Measurements from ENCODE around the gene ZBTB32. TPM values are rescaled to one million over a fixed set of nuclear protein-coding genes. Genes with fewer than 3 reads are reported as not detected.

ZBTB32 gene
- total RNA-seq, 1 donor from 2014 or later = 140 TPM

DNA sequence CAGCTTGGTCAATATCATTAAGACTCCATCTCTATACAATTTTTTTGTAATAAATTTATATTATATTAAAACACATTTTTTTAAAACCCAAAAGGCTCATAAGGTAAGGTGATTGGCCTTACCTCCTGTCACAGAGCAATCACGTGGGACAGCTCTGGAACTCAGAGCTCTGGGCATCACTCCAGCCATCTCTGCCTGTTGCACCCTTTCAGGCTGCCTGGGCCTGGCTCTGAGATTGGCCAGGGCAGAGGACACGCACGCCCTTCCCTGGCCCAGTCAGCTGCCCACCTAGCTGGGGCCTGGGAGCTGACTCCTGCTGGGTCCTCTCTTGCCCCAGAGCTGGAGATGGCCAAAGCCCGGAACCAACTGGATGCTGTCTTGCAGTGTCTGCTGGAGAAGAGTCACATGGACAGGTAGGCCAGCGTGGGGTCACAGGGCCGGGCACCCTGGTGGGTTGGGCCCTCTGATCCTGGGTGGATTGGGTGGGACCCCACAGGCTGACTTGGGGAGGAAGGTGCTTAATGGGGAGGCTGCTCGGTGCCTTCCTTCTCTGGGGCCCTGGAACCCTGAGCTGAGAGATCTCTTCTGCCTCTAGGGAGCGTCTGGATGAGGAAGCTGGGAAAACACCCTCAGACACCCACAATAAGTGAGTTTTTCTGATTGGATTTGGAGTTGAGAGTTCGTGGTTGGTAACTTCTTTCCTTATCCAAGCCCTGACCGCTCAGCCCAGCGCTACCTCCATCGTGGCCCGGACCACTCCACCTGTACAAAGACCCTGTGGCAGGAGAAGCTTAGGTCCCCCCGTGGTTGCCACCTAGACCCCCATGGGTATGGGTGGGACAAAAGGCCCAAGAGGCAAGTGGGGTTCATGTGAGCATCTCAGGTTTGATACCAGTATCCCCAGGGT, 47.7 kb downstream of the ZBTB32 start:
- peak; percentile 56 for DNase-seq
- no peak overlapping the region for H3K4me3 Mint-ChIP-seq
- intact Hi-C loops (cut with micrococcal nuclease) = no loop called here
- peaks cover 18% of the 10 kb centered on the region for H3K36me3 Mint-ChIP-seq (ENCODE audit: low read depth)
- H3K27ac Mint-ChIP-seq = no peak overlapping the region
- no peaks in the 10 kb centered on the region for H3K27me3 Mint-ChIP-seq
- H3K4me1 Mint-ChIP-seq = peaks cover 27% of the 10 kb centered on the region
- H3K9me3 Mint-ChIP-seq = no peaks in the 10 kb centered on the region

DNA sequence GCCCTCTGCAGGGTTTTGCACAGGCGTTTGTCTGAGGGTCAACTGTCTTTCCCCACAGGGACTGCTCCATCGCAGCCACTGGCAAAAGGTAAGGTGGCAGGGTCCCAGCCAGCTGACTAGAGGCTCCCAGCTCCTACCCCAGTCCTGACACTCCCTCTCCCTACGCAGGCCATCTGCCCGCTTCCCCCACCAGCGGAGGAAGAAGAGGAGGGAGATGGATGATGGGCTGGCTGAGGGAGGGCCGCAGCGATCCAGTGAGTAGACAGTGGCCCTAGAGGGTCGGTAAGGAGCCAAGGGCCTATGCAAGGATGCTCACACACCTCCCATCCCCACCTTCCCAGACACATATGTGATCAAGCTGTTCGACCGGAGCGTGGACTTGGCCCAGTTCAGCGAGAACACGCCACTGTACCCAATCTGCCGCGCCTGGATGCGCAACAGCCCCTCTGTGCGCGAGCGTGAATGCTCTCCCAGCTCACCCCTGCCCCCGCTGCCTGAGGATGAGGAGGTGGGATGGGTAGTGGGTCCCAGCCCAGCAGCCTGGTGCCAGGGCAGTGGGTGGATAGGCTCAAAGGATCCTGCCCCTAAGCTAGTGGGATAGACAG, 48.5 kb downstream of the ZBTB32 start:
- intact Hi-C loops (cut with micrococcal nuclease) = no loop called here
- Mint-ChIP-seq H3K4me1 (peaks cover 28% of the 10 kb centered on the region), H3K9me3 (no peaks in the 10 kb centered on the region), H3K36me3 (ENCODE audit: low read depth) (peaks cover 19% of the 10 kb centered on the region), H3K4me3 (no peak overlapping the region), H3K27me3 (peaks cover under 1% of the 10 kb centered on the region), H3K27ac (no peak overlapping the region)
- DNase-seq = no peak

DNA sequence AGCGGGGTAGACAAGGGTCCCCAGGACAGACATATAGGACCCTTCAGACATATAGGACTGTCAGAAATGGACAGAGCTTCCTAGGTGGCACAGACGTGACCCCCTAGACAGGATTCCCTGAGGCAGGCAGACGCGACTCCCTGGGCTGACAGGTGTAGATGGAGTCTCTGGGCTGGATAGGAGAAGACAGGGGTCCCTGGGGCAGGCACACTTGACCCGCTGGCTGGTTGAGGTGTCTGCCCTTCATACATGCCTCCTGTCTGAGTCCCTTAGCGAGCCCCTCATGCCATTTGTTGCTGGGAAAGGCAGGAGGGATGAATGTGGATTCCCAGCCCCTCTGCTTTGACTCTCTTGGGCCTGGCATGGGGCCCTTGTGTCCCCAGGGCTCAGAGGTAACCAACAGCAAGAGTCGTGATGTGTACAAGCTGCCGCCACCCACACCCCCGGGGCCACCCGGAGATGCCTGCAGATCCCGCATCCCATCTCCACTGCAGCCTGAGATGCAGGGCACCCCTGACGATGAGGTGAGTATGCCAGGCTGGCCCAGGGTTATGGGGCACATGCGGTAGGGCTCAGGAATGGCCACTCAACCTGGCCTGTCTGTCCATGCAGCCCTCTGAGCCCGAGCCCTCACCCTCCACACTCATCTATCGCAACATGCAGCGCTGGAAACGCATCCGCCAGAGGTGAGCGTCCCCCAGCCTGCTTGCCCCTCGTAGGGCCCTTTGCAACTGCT, 49.4 kb downstream of the ZBTB32 start:
- peaks cover 2% of the 10 kb centered on the region for H3K27me3 Mint-ChIP-seq
- no peaks in the 10 kb centered on the region for H3K9me3 Mint-ChIP-seq
- DNase-seq = no peak
- peaks cover 25% of the 10 kb centered on the region for H3K4me1 Mint-ChIP-seq
- H3K36me3 Mint-ChIP-seq (ENCODE audit: low read depth) = peaks cover 17% of the 10 kb centered on the region
- no peak overlapping the region for H3K4me3 Mint-ChIP-seq
- H3K27ac Mint-ChIP-seq = no peak overlapping the region
- intact Hi-C loops (cut with micrococcal nuclease) = no loop called here

DNA sequence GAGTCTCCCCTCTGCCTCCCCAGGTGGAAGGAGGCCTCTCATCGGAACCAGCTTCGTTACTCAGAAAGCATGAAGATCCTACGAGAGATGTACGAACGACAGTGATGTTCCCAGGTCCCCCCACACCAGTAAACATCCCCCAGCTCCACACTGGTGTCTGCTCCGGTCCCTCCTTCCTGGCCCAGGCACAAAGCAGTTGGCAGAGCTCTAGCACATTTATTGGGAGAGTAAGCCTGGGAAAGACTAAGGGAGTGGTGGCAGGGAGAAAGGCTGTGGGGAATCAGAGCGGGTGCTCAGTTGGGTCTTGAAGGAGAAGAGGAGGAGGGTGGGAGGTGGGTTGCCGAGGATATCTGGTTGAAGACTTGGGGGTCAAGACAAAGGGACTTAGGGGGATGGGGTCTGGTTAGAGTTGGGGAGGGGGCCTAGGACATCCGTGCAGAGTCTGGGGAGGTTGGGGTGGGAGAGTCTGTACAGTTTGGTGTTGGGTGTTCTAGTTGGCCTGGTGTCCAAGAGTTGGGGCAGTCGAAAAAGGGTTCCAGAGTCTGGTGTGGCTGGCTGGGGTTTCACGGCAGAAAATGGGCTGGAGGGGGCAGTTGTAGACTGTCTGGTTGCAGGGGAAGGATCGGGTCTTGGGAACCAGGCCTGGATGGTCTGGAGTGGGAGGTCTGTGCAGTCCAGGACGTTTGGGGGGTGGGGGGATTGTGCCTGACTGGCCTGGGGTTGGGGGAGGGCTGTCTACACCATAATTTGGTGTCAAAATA, 50.2 kb downstream of the ZBTB32 start:
- Mint-ChIP-seq H3K27ac (peak overlapping the region; percentile 42), H3K9me3 (no peaks in the 10 kb centered on the region), H3K27me3 (peaks cover 2% of the 10 kb centered on the region), H3K36me3 (ENCODE audit: low read depth) (peaks cover 21% of the 10 kb centered on the region), H3K4me3 (peak overlapping the region; percentile 54), H3K4me1 (peaks cover 27% of the 10 kb centered on the region)
- intact Hi-C loops (cut with micrococcal nuclease) = loop anchor here (5.0 kb wide), 2 partner anchors 62 to 148 kb away; partner anchors contain the start of genes HCST and NFKBID
- DNase-seq = no peak

DNA sequence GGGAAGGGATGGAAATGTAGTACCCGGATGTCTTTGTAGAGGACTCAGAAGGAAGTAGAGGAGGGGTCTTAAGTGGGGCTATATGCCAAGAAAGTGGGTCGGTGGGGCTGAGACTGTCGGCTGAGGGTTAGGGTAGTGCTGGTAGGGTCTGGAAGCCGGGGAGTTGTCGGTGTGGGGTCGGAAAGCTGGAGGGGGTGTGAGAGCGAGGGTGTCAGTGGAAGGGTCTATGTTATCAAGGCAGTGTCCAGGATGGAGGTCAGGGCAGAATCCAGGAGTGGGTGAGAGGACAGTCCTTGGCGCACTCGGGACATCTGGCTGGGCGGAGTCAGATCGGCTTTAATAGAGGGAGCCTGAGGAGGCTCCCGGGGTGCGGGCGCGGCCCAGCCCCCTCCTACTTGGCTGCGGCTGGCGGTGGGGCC, 50.8 kb downstream of the ZBTB32 start:
- H3K36me3 Mint-ChIP-seq (ENCODE audit: low read depth) = peaks cover 22% of the 10 kb centered on the region
- H3K27me3 Mint-ChIP-seq = peaks cover 2% of the 10 kb centered on the region
- H3K4me3 Mint-ChIP-seq = peak overlapping the region; percentile 54
- peak overlapping the region; percentile 49 for H3K27ac Mint-ChIP-seq
- intact Hi-C loops (cut with micrococcal nuclease) = loop anchor here (5.0 kb wide), 2 partner anchors 63 to 147 kb away; partner anchors contain the start of genes HCST and NFKBID
- DNase-seq = no peak
- no peaks in the 10 kb centered on the region for H3K9me3 Mint-ChIP-seq
- peaks cover 27% of the 10 kb centered on the region for H3K4me1 Mint-ChIP-seq

DNA sequence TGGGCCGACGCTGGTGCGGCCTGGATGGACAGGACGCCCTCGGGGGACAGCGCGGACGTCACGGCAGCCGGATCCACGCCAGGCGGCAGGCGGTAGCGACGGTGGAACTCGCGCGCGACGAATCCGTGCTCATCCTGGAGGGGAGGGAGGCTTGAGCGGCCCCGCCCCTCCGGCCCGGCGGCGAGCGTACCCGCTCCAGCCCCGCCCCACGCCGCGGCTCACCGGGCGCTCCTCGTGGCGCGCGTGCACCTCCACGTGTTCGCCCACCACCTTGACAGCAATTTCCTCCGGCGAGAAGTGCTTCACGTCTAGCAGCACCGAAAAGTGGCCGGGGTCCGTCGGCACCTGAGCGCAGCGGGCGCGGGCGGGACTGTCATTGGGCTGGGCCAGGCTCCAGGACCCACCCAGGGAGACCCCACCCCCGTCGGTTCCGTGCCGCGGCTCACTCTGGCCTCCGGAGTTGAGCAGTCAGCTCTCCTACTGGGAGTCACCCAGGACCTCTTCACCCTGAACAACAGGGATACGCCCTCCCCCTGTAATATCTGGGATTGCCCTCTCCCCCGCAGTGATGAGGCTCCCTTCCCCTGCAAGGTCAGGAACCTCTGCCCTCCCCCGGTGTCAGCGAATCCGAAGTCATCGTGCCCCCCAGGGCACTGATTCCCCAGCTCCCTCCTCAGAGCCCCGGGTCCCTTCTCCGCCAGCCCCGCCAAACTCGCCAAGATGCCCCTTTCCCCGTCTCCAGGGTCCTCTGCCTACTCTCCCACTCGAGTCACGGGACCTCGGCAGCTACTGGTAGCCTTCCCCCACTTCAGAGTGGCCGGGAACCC, 51.4 kb downstream of the ZBTB32 start:
- Mint-ChIP-seq H3K9me3 (no peaks in the 10 kb centered on the region), H3K4me1 (peaks cover 25% of the 10 kb centered on the region), H3K4me3 (peak overlapping the region; percentile 65), H3K36me3 (ENCODE audit: low read depth) (peaks cover 26% of the 10 kb centered on the region), H3K27ac (peak overlapping the region; percentile 73), H3K27me3 (peaks cover 2% of the 10 kb centered on the region)
- DNase-seq = peak; percentile 86
- intact Hi-C loops (cut with micrococcal nuclease) = loop anchor here (5.0 kb wide), 2 partner anchors 63 to 147 kb away; partner anchors contain the start of genes HCST and NFKBID

DNA sequence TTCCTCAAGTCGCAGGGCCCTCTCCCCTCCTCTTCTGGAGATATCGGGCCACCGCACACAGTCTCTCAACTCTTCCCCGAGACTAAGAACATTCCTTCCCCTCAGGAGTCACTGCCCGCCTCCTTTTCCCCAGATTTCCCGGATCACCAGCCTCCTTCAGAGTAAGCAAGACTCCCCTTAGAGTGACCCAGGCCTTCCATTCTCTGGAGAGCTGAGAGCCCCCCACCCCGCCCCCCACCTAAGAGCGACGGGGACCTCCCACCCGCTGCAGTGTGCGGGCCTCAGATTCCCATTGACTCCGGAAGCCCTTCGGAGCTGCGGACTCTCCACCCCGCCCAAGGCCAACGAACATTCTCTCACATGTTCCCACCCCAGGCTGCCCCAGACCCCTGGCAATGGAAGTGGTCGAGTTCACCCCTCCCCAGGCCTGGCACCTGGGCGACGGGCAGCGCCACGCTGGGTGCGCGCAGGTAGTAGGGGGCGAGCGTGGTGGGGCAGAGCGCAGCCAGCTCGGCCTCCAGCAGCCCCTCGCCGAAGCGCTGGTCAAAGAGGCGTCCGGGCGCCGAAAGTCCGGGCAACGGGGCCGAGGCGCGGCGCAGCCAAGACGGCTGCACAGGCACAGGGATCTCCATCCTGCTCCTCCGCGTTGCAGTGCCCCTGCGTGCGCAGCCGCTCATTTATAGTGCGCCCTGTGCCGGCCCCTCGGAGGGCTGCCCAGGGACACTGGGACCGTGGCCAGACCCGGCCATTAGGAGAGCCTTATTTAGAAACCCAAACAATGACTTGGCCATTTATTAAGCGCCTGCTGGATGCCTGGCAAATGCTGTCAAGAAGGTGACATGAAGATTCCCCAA, 52.2 kb downstream of the ZBTB32 start, which contains the start of gene HSPB6:
Gene HSPB6 (minus strand): TSS at position 653 of the 854 bp plus-strand sequence. CDS start 21 bp downstream, at position 632.
- H3K36me3 Mint-ChIP-seq (ENCODE audit: low read depth) = peaks cover 29% of the 10 kb centered on the region
- no peaks in the 10 kb centered on the region for H3K9me3 Mint-ChIP-seq
- H3K27ac Mint-ChIP-seq = peak within 1 kb of the TSS; percentile 98
- DNase-seq = peak; percentile 60
- H3K4me1 Mint-ChIP-seq = peaks cover 25% of the 10 kb centered on the region
- peaks cover 2% of the 10 kb centered on the region for H3K27me3 Mint-ChIP-seq
- peak within 1 kb of the TSS; percentile 95 for H3K4me3 Mint-ChIP-seq
- intact Hi-C loops (cut with micrococcal nuclease) = loop anchor here (5.0 kb wide), 2 partner anchors 64 to 146 kb away; partner anchors contain the start of genes HCST and NFKBID

DNA sequence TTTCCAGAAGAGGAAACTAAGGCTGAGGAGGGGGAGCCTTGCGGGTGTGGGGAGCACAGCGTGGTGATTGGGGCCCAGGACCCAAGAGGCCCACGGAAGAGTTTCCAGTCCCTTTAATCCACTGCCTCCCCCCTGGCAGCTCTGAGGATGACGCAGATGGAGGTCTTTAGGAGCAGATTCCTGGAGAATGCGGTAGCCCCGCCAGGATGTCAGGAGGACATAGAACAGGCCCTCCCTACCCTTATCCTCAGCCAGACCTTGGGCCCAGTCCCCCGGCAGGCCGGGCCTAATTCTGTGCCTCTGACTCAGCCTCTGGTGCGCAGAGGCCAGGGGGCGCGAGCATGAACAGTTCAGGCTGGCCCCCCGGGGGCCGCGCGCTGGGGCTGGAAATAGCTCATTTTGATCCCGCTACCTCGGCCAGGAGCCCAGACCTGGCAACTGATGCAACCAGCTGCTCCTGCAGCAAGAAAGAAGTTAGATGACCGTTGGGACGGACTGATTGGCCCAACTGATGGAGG, 52.9 kb downstream of the ZBTB32 start:
- Mint-ChIP-seq H3K27me3 (peaks cover 2% of the 10 kb centered on the region), H3K36me3 (ENCODE audit: low read depth) (peaks cover 34% of the 10 kb centered on the region), H3K4me1 (peaks cover 25% of the 10 kb centered on the region), H3K27ac (peak overlapping the region; percentile 98), H3K9me3 (no peaks in the 10 kb centered on the region), H3K4me3 (peak overlapping the region; percentile 95)
- intact Hi-C loops (cut with micrococcal nuclease) = loop anchor here (5.0 kb wide), 2 partner anchors 65 to 145 kb away; partner anchors contain the start of genes HCST and NFKBID
- peak; percentile 77 for DNase-seq

DNA sequence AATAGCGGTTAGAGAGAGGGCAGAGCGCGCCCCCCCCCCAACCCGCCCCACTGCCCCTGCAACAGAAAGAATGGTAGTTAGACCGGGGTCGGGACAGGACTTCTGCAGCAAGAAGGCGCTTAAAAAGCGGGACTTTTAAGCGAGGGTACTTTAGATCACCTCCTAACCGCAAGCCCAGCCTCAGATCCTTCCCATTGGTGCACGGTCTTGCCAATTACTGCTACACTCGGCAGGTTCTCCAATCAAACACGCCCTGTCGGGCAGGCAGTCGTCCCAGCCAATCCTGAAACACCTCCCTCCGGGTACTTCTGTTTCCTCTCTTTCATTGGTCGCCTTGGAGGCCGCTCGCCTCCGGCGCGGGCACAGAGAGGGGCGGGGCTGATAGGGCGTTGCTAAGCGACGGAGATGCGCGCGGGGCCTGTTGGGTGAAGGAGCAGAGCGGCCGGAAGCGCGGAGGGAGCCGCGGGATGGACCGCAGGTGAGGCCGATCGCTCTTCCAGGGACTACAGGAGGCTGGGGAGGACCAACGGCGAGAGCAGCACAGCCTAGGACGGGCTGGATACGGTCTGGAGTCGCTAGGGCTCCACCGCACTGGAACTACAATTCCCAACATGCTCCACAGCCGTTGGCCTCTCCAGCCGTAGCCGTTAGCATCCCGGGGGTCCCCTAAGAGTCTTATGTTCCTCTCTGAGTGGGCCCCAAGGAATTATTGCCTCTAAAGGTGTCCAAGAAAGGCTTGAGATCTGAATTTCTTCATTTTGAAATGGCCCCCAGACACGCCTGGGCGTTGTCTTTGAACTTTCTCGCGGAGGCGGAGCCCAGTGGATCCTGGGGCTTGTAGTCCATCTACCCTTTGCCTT, 53.6 kb downstream of the ZBTB32 start, which contains the start of gene PROSER3:
Gene PROSER3 (plus strand): TSS at position 428 of the 860 bp plus-strand sequence. CDS start 40 bp downstream, at position 468.
- intact Hi-C loops (cut with micrococcal nuclease) = loop anchor here (1.0 to 5.0 kb wide), 5 partner anchors 10 to 144 kb away; partner anchors contain the start of genes ARHGAP33, HCST, LIN37 and NFKBID
- peak within 1 kb of the TSS; percentile 95 for H3K4me3 Mint-ChIP-seq
- H3K27ac Mint-ChIP-seq = peak within 1 kb of the TSS; percentile 98
- peaks cover 25% of the 10 kb centered on the region for H3K4me1 Mint-ChIP-seq
- peak; percentile 100 for DNase-seq
- peaks cover 34% of the 10 kb centered on the region for H3K36me3 Mint-ChIP-seq (ENCODE audit: low read depth)
- H3K27me3 Mint-ChIP-seq = peaks cover 2% of the 10 kb centered on the region
- H3K9me3 Mint-ChIP-seq = no peaks in the 10 kb centered on the region

DNA sequence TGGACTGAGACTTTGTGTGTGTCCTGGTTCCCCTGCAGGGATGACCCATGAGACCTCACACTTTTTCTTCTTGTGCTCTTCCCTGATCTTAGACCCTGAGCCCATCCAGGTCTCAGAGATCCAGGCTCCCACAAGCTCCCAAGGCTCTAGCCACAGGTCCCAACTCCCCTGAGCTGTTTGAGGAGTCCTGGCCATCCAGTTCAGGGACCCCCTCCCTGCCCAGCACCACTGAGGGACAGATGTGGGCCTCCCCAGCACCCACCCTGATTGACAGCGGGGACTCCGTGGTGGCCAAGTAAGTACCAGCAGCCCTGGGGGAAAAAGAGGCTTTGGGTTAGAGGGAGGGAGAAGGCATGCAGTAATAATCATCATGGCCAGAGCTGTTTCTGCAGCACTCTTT, 55.3 kb downstream of the ZBTB32 start:
- no peak for DNase-seq
- Mint-ChIP-seq H3K27me3 (peaks cover 2% of the 10 kb centered on the region), H3K4me3 (peak overlapping the region; percentile 95), H3K27ac (no peak overlapping the region), H3K36me3 (ENCODE audit: low read depth) (peaks cover 32% of the 10 kb centered on the region), H3K4me1 (peaks cover 25% of the 10 kb centered on the region), H3K9me3 (no peaks in the 10 kb centered on the region)
- intact Hi-C loops (cut with micrococcal nuclease) = loop anchor here (5.0 kb wide), 2 partner anchors 67 to 143 kb away; partner anchors contain the start of genes HCST and NFKBID
